ENCODE results near the gene INPP4B.

Gene INPP4B

GRCh38 chr4:142567199-142567598, 278.9 kb downstream of the INPP4B start:
- DNase-seq, result peak; percentile 47

GRCh38 chr4:142566777-142567176, 279.3 kb downstream of the INPP4B start:
- no peak for DNase-seq

GRCh38 chr4:142566243-142566642, 279.9 kb downstream of the INPP4B start:
- no peak for DNase-seq

GRCh38 chr4:142565771-142566170, 280.3 kb downstream of the INPP4B start:
- no peak for DNase-seq

GRCh38 chr4:142563682-142564291, 282.3 kb downstream of the INPP4B start:
- DNase-seq, result no peak

GRCh38 chr4:142559986-142560385, 286.1 kb downstream of the INPP4B start:
- no peak for DNase-seq

GRCh38 chr4:142558851-142559250, 287.2 kb downstream of the INPP4B start:
- DNase-seq, result no peak

- DNase-seq, result no peak
Measured at GRCh38 chr4:142557239-142557801, 288.8 kb downstream of the INPP4B start.

- DNase-seq, result no peak
Measured at GRCh38 chr4:142556570-142557238, 289.4 kb downstream of the INPP4B start.

- no peak for DNase-seq
Measured at GRCh38 chr4:142556048-142556447, 290.1 kb downstream of the INPP4B start.

- no peak for DNase-seq
Measured at GRCh38 chr4:142554412-142554811, 291.7 kb downstream of the INPP4B start.

- DNase-seq, result no peak
Measured at GRCh38 chr4:142551517-142552305, 294.4 kb downstream of the INPP4B start.

GRCh38 chr4:142550965-142551364, 295.1 kb downstream of the INPP4B start:
- DNase-seq, result no peak

GRCh38 chr4:142549726-142550463, 296.2 kb downstream of the INPP4B start:
- no peak for DNase-seq

GRCh38 chr4:142549248-142549647, 296.9 kb downstream of the INPP4B start:
- DNase-seq, result no peak

GRCh38 chr4:142548491-142548890, 297.6 kb downstream of the INPP4B start:
- DNase-seq, result no peak

- DNase-seq, result no peak
Measured at GRCh38 chr4:142547974-142548373, 298.1 kb downstream of the INPP4B start.

GRCh38 chr4:142544594-142544993, 301.5 kb downstream of the INPP4B start:
- no peak for DNase-seq

GRCh38 chr4:142544039-142544438, 302.1 kb downstream of the INPP4B start:
- DNase-seq, result no peak

- no peak for DNase-seq
Measured at GRCh38 chr4:142540483-142540804, 305.7 kb downstream of the INPP4B start.

- no peak for DNase-seq
Measured at GRCh38 chr4:142539796-142540482, 306.2 kb downstream of the INPP4B start.

- no peak for DNase-seq
Measured at GRCh38 chr4:142535009-142535408, 311.1 kb downstream of the INPP4B start.
